Fibroblast of gingiva (primary cell): ENCODE results near the gene GYPC.
"Not testable (repeated sequence)": the region's sequence is repeated elsewhere in the genome, so short reads cannot be mapped to it uniquely, and the experiment has no call there.

ENCODE experiments used
- DNase-seq: peaks from one replicate; pipeline ENCODE4 v3.0.0-alpha.2; 2011; ENCODE audit warnings: low read depth

GYPC gene

GRCh38 chr2:126699716-126700581 is 44.0 kb downstream of the GYPC start:
- DNase-seq = no peak

GRCh38 chr2:126700677-126701076 is 44.7 kb downstream of the GYPC start:
- DNase-seq = no peak

- no peak for DNase-seq
Observed at GRCh38 chr2:126703311-126703710, 47.4 kb downstream of the GYPC start.

DNA sequence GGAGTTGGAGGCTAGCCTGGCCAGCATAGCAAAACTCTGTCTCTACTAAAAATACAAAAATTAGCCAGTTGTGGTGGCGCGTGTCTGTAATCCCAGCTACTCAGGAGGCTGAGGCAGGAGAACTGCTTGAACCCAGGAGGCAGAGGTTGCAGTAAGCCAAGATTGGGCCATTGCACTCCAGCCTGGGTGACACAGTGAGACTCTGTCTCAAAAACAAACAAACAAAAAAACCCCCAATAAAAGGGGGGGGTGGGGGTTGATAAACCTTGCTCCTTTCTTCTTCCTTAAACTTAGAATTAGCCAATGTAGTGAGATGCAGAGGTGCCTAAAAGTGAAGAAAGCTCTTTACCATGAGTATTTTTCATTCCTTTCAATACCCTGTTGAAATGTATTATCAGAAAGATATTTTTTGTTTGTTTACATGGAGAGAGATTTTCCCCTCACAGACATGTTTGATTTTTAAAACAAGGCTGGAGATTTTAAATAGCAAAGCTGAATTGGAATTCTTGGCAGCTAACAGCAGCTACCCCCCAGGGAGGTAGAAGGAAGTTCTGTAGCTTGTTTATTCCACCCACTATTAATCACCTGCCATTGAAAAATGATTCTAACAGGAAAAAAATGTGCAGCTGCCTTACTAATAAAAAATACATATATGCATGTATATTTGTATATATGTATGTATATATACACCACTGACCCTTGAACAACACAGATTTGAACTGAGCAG is 48.6 kb downstream of the GYPC start:
- DNase-seq = no peak

GRCh38 chr2:126707191-126707590 is 51.2 kb downstream of the GYPC start:
- DNase-seq = no peak

- DNase-seq = no peak
Observed at GRCh38 chr2:126707941-126708340, 52.0 kb downstream of the GYPC start.

DNA sequence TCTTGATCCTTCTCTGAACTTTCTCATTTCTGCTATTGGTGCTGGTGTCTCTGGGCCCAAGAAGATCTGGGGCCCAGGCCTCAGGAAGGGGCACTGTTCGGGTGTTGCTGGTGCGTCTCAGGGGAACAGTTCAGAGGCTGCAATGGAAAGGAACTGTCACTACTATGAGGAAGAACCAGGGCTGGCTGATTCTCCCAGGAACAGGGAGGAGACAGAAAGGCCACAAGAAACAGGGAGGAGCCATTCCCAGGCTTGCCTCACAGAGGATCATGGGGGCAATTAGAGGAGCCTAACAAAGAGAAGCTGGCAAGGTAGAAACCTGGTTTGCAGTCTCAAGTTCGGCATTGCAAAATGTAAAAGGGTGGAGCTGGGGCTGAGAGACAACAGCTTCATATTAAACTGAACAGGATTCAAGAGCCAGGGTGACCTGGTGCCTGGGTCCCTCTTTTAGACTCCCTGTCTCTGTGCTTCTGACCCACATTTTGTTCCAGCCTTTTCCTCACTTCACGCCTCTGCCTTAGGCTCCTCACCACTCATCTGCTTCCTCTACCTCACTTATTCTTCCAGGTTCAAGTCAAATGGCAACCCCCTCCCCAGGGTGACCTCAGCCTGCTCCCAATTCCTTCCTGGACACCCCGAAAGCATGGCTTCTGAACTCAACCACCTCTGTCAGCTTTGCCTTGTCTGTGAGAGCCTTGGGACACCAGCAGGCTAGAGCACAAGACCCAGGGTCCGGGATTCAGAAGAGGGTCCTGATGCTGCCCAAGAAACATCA is 58.4 kb downstream of the GYPC start:
- DNase-seq = no peak

- DNase-seq = no peak
Observed at GRCh38 chr2:126715111-126715510, 59.2 kb downstream of the GYPC start.

GRCh38 chr2:126715576-126716406 is 59.8 kb downstream of the GYPC start:
- no peak for DNase-seq

DNA sequence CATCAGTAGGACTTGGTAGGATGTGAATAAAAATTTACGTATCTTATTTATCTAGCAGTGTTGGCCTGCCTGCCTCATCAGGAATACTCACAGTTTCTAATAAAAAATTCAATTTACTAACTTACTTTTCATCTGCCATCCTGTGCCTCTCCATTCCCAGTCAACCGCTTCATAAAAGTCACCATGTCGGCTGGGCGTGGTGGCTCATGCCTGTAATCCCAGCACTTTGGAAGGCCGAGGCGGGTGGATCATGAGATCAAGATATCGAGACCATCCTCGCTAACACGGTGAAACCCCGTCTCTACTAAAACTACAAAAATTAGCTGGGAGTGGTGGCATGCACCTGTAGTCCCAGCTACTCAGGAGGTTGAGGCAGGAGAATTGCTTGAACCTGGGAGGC is 61.3 kb downstream of the GYPC start:
- not testable (repeated sequence) for DNase-seq

DNA sequence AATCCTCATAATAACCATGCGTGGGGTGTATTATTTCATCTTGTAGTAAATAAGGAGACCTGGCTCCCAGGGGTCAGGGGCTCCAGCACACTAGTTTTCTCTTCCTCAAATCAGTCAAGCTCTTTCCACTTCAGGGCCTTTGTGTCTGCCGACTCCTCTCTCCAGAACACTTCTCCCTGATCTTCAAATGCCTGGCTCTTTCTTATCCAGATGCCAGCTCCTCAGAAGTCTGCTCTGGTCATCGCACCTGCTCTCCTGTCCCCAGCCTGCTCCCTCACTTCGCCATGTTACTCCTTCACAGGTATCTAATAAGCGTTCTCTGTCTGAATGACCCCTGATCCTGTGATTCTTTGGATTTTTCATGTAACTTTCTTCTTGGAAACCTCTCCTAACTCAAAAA is 62.0 kb downstream of the GYPC start:
- no peak for DNase-seq

- DNase-seq = no peak
Observed at GRCh38 chr2:126719191-126719832, 63.4 kb downstream of the GYPC start.

DNA sequence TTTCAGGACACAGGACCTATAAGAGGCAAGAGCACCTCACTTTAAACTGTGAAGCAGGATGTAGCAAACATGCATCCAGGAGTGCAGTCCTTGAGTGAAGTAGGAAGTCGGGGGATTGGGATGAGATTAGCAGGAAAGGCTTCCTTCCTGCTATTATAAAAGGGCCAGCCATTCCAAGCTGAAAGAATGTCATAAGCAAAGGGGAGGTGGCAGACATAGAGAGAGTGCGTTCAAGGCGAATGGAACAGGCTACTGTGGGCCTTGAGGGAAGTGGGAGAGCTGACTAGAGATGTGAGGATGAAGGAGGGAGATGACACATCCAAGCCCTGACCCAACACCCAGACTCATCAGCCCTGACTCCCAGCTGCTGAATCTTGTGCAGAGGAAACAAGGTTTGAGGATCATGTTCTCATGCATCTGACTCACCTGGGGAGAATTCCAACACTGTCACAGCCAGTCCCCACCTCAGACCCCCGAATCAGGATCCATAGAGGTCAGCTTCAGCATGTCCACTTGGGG is 63.9 kb downstream of the GYPC start:
- DNase-seq = no peak

GRCh38 chr2:126720638-126721037 is 64.7 kb downstream of the GYPC start:
- DNase-seq = no peak

GRCh38 chr2:126722081-126722480 is 66.1 kb downstream of the GYPC start:
- no peak for DNase-seq

GRCh38 chr2:126722546-126722945 is 66.6 kb downstream of the GYPC start:
- DNase-seq = no peak

GRCh38 chr2:126723281-126723815 is 67.4 kb downstream of the GYPC start:
- no peak for DNase-seq

DNA sequence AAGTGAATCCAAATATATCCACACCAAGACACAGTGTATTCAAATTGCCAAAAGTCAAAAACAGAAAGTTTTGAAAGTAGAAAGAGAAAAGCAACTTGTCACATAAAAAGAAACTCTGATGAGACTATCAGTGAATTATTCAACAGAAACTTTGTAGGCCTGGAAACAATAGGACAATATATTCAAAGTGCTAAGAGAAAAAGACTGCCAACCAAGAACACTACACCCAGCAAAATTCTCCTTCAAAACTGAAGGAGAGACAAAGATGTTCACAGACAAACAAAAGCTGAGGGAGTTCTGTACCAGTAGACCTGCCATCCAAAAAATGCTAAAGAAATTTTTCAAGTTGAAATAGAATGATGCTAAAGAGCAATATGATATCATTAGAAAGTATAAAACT is 69.6 kb downstream of the GYPC start:
- no peak for DNase-seq

DNA sequence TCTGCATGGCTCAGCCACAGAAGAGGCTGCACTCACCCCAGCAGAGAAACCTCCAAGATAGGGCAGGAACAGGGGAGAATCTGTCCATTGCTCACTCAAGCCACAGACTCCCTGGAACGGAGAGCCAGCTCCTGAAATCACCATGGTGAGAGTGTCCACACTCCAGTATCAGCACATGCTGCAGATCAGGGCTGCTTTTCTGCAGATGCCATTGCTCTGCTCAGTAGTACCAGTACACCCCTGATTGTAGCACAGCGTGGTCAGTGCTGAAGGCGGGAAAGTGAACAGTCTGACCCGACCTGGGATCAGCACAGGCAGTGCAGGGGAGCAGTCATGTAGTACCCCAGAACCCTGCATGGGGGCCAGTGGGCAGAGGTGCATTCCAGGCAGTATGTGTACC is 73.9 kb downstream of the GYPC start:
- DNase-seq = no peak

GRCh38 chr2:126730655-126731054 is 74.7 kb downstream of the GYPC start:
- DNase-seq = no peak

DNA sequence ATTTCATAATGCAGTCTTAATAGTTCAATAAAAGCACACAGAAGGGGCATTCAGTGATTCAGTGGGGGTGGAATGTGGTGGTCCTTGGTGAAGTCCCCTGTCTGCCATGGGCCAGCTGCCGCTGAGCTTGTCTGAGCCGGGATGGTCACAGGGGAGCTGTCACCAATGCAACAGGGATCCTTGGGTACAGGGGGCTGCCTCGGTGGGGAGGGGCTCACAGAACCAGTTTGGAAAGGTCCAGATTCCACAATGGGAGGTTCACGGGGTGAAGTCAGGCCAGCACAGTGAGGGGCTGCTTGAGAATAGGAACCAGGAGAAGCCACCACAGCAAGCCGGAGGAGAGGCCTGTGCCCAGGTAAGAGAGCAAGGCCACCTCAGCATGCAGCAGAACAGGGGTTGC is 75.4 kb downstream of the GYPC start:
- no peak for DNase-seq
